GM12892 (cell line): ENCODE measurements around the gene ATP11A.

Experiments
- POLR2A ChIP-seq: IDR thresholded peaks from 2 replicates; pipeline ENCODE4 v1.6.1; 2011; ENCODE audit warnings: low read depth, low read length, control low read depth
- POLR2AphosphoS5 ChIP-seq: IDR thresholded peaks from 2 replicates; pipeline ENCODE4 v1.6.1; 2011; ENCODE audit warnings: low read depth, low read length, control low read depth
- TAF1 ChIP-seq: IDR thresholded peaks from 2 replicates; pipeline ENCODE4 v1.6.1; 2011; ENCODE audit warnings: low read depth, mild to moderate bottlenecking, control low read depth, low read length, borderline replicate concordance

GRCh38 chr13:112810608-112811007, 120.8 kb downstream of the ATP11A start:
- TF ChIP-seq POLR2A (no peak), TAF1 (no peak), POLR2AphosphoS5 (no peak)
